ENCODE measurements around the gene ZNF43.

GRCh38 chr19:21839976-21840375 is 4.0 kb upstream of the ZNF43 start:
- no peak for TF ChIP-seq MAZ (IDR thresholded peaks at IDR 0.05; ENCODE audit: borderline replicate concordance, low read depth, low read length)
- no peak for TF ChIP-seq MAZ (CRISPR knock-in tag; IDR thresholded peaks at IDR 0.05; ENCODE audit: low read depth)
- no peak for TF ChIP-seq JUND (CRISPR knock-in tag; IDR thresholded peaks at IDR 0.05)
- no peak for TF ChIP-seq POLR2AphosphoS5 (IDR thresholded peaks at IDR 0.05; ENCODE audit: low read depth, low read length)
- TF ChIP-seq CHD4 (IDR thresholded peaks at IDR 0.05; ENCODE audit: borderline replicate concordance, low read length) = no peak
- no peak for TF ChIP-seq PBX3 (CRISPR knock-in tag; IDR thresholded peaks at IDR 0.05; ENCODE audit: borderline replicate concordance)
- TF ChIP-seq ASH2L (IDR thresholded peaks at IDR 0.05; ENCODE audit: insufficient read length, low read depth, low read length) = no peak
